Measurements from ENCODE around the gene EIF4EBP3.

DNA sequence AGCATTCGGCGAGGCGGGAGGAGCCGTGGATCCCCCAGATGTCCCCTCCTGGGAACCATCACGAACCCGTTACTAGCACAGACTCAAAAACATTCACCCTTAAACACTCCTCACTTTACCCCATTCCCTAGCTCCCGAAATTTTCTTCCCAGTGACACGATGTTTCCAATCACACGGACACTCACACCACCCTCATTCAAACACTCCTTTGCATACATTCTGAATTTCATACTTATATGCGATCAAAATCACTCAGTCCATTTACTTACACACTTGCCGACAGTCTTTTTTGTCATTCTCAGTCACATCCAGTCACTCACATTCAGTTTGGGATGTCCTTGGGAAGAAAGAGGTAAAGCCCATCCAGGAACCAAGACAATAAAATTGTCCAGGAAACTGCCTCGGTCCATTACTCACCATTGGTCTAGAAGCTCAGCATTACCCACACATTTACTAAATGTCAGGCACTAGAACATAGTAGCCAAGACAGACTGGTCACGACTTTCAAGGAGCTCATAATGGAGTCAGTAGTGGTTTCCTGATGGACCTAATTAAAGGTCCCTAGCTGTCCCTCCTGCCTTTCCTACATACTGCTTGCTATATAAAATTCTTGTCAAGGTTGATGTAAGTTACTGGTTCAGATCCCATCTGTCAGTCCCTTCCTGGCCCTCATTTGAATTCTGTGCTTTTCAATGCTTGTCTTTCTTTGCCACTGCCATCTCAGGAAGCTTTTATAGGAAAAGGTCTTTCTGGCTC lies 17.7 kb downstream of the EIF4EBP3 start:
- TF ChIP-seq POLR2A (IDR thresholded peaks at IDR 0.05; ENCODE audit: low read depth, low read length) (no peak), SPI1 (IDR thresholded peaks at IDR 0.05; ENCODE audit: low read depth, low read length) (no peak), POLR2AphosphoS5 (IDR thresholded peaks at IDR 0.05; ENCODE audit: low read depth, low read length) (no peak), TAF1 (IDR thresholded peaks at IDR 0.05; ENCODE audit: low read depth, low read length) (no peak)

Measured in GM12891 (cell line).